Activated B cell treated with CpG ODN at 0.5 μM for 24 hours (primary cell): ENCODE results near the gene UGDH. TPM values are rescaled to one million over a fixed set of nuclear protein-coding genes. Genes with fewer than 3 reads are reported as not detected.
"Not testable (repeated sequence)": the region's sequence is repeated elsewhere in the genome, so short reads cannot be mapped to it uniquely, and the experiment has no call there.

Experiments used
- ATAC-seq: fragments of 200-7000 bp; cut with Tn5 transposase; one replicate; pipeline ENCODE4 v1.10.0; 2021; ENCODE audit warnings: low read depth, mild to moderate bottlenecking, moderate library complexity
- CTCF ChIA-PET: fragments of 350-600 bp; sonication (Branson Sonifier 250); formaldehyde crosslinking; loops from one replicate; lab custom pipeline; 2021; ENCODE audit warnings: antibody characterized with exemption; lab: Charles Lee
- POLR2A ChIA-PET: fragments of 350-600 bp; sonication (Branson Sonifier 250); formaldehyde crosslinking; loops from one replicate; lab custom pipeline; 2021; ENCODE audit warnings: antibody characterized with exemption; lab: Charles Lee
- DNase-seq: peaks from one replicate; pipeline ENCODE4 v3.0.0; 2022
- H3K27ac Mint-ChIP-seq: one replicate; pipeline ENCODE4 v1.8.0; 2020; ENCODE audit warnings: mixed read lengths
- H3K27me3 Mint-ChIP-seq: one replicate; pipeline ENCODE4 v1.8.0; 2021; ENCODE audit warnings: mixed read lengths
- H3K36me3 Mint-ChIP-seq: one replicate; pipeline ENCODE4 v1.8.0; 2021; ENCODE audit warnings: low read depth, mixed read lengths
- H3K4me1 Mint-ChIP-seq: one replicate; pipeline ENCODE4 v1.8.0; 2021; ENCODE audit warnings: mixed read lengths
- H3K4me3 Mint-ChIP-seq: one replicate; pipeline ENCODE4 v1.8.0; 2020; ENCODE audit warnings: mild to moderate bottlenecking, mixed read lengths
- H3K9me3 Mint-ChIP-seq: one replicate; pipeline ENCODE4 v1.8.0; 2020; ENCODE audit warnings: mixed read lengths
- CTCF ChIP-seq: fragments of 200-600 bp; IDR thresholded peaks from one replicate; pipeline ENCODE4 v1.8.0; 2022; ENCODE audit warnings: antibody characterized with exemption, mild to moderate bottlenecking
- intact Hi-C: fragments of 100-400 bp; cut with micrococcal nuclease; formaldehyde crosslinking; loops from one replicate; pipeline ENCODE4 v1.15.1; 2024
- total RNA-seq: library from RNA; stranded (reverse); gene quantifications from 2 replicates; pipeline ENCODE4 v1.2.3, GENCODE V29; 2022

Gene UGDH
- total RNA-seq, 1 donor from 2014 or later = 43.3 TPM

GRCh38 chr4:39467464-39467863 is 59.8 kb downstream of the UGDH start:
- H3K27ac Mint-ChIP-seq = no peak overlapping the region

GRCh38 chr4:39466747-39467146 is 60.5 kb downstream of the UGDH start:
- DNase-seq (no peak), ATAC-seq (no peak)
- no peaks in the 10 kb centered on the region for H3K27me3 Mint-ChIP-seq
- TF ChIP-seq CTCF = no peak
- peaks cover 37% of the 10 kb centered on the region for H3K36me3 Mint-ChIP-seq
- intact Hi-C loops = loop anchor here (5.0 to 10.0 kb wide), 2 partner anchors 296 to 408 kb away; no protein-coding TSS in a partner anchor
- no peaks in the 10 kb centered on the region for H3K9me3 Mint-ChIP-seq
- no peak overlapping the region for H3K27ac Mint-ChIP-seq
- H3K4me3 Mint-ChIP-seq = no peak overlapping the region
- POLR2A ChIA-PET = interaction anchor here (0.5 to 1.1 kb wide), 2 partner anchors 112 to 172 kb away, joined by 3 read pairs; partner anchors contain the start of gene SMIM14
- CTCF ChIA-PET = interaction anchor here (0.6 to 1.2 kb wide), 2 partner anchors 11 to 76 kb away, joined by 3 to 5 read pairs; no protein-coding TSS in a partner anchor
- H3K4me1 Mint-ChIP-seq = peaks cover 8% of the 10 kb centered on the region

More at GRCh38 chr4:39467464-39467863, 59.8 kb downstream of the UGDH start:
- intact Hi-C loops = loop anchor here (5.0 to 10.0 kb wide), 2 partner anchors 295 to 407 kb away; no protein-coding TSS in a partner anchor
- Mint-ChIP-seq H3K9me3 (no peaks in the 10 kb centered on the region), H3K36me3 (peaks cover 41% of the 10 kb centered on the region), H3K4me3 (no peak overlapping the region), H3K4me1 (peaks cover 8% of the 10 kb centered on the region), H3K27me3 (no peaks in the 10 kb centered on the region)
- DNase-seq (no peak), ATAC-seq (no peak)
- CTCF ChIA-PET = no interaction called here
- TF ChIP-seq CTCF = no peak
- POLR2A ChIA-PET = no interaction called here

GRCh38 chr4:39464886-39465501 is 62.2 kb downstream of the UGDH start:
- intact Hi-C loops = loop anchor here (5.0 to 10.0 kb wide), 2 partner anchors 297 to 410 kb away; no protein-coding TSS in a partner anchor
- CTCF ChIA-PET = no interaction called here

GRCh38 chr4:39458505-39459300 is 68.5 kb downstream of the UGDH start, which contains the start of the genes LIAS and RPL9:
Gene LIAS (plus strand): TSS chr4:39459056. CDS start chr4:39459118, 62 bp downstream.
Gene RPL9 (minus strand): TSS chr4:39458922. CDS start chr4:39458439, 483 bp downstream.
- Mint-ChIP-seq H3K4me1 (peaks cover 36% of the 10 kb centered on the region), H3K27me3 (no peaks in the 10 kb centered on the region), H3K27ac (peak within 1 kb of the TSS; percentile 98), H3K4me3 (peak within 1 kb of the TSS; percentile 97), H3K36me3 (peaks cover 66% of the 10 kb centered on the region), H3K9me3 (no peaks in the 10 kb centered on the region)
- peak; percentile 81 for ATAC-seq
- POLR2A ChIA-PET = interaction anchor here (0.6 to 5.6 kb wide), 35 partner anchors 9 to 1147 kb away, joined by 3 to 94 read pairs (median 4); partner anchors contain the start of genes RFC1, SMIM14, UBE2K and UGDH
- intact Hi-C loops = loop anchor here (1.0 to 10.0 kb wide), 10 partner anchors 11 to 846 kb away; partner anchors contain the start of genes KLF3, N4BP2, PDS5A and SMIM14
- peak; percentile 90 for DNase-seq
- CTCF ChIA-PET = interaction anchor here (1.1 to 2.2 kb wide), 3 partner anchors 11 to 520 kb away, joined by 3 to 9 read pairs (median 8); no protein-coding TSS in a partner anchor
- no peak for TF ChIP-seq CTCF

More at GRCh38 chr4:39464886-39465501, 62.2 kb downstream of the UGDH start:
- no peak for TF ChIP-seq CTCF
- no peak for ATAC-seq
- Mint-ChIP-seq H3K4me1 (peaks cover 8% of the 10 kb centered on the region), H3K27ac (no peak overlapping the region), H3K4me3 (no peak overlapping the region), H3K9me3 (no peaks in the 10 kb centered on the region), H3K27me3 (no peaks in the 10 kb centered on the region), H3K36me3 (peaks cover 34% of the 10 kb centered on the region)
- POLR2A ChIA-PET = no interaction called here
- no peak for DNase-seq

GRCh38 chr4:39458161-39458504 is 69.1 kb downstream of the UGDH start:
- peaks cover 66% of the 10 kb centered on the region for H3K36me3 Mint-ChIP-seq
- H3K27ac Mint-ChIP-seq = peak overlapping the region; percentile 98
- ChIA-PET CTCF (interaction anchor here (1.1 to 2.2 kb wide), 3 partner anchors 10 to 520 kb away, joined by 3 to 9 read pairs (median 8); no protein-coding TSS in a partner anchor), POLR2A (interaction anchor here (0.5 to 5.6 kb wide), 23 partner anchors 8 to 859 kb away, joined by 3 to 94 read pairs (median 4); partner anchors contain the start of genes RFC1, SMIM14, UGDH and WDR19)
- intact Hi-C loops = loop anchor here (1.0 to 10.0 kb wide), 10 partner anchors 11 to 847 kb away; partner anchors contain the start of genes KLF3, N4BP2, PDS5A and SMIM14
- peaks cover 36% of the 10 kb centered on the region for H3K4me1 Mint-ChIP-seq
- H3K4me3 Mint-ChIP-seq = peak overlapping the region; percentile 97
- not testable (repeated sequence) for DNase-seq, H3K9me3 Mint-ChIP-seq, H3K27me3 Mint-ChIP-seq
- ATAC-seq = peak; percentile 3
